ENCODE data around the gene HRNR.
"Not testable (repeated sequence)": the region's sequence is repeated elsewhere in the genome, so short reads cannot be mapped to it uniquely, and the experiment has no call there.

HRNR gene

DNA sequence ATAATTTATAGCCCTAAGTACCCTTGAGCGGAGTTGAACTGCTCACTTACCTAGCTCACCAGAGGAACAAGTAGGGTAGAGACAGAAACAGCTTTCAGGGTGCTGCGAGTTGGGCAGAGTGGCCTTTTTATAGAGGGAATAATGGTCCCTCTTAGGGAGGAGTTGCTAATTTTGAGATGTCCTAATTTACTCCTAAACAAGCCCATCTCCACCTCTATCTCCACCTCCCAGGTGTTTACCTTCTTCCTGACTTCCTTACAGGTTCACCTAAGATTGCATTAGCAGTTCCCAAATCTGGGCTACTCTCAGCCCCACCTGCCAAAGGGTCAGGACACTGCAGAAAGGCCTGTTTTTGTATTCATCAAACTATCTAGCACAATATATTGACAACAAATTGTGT, at the start of gene HRNR:
Gene HRNR, minus strand, starts transcription at position 101 of the 400 bp plus-strand sequence. CDS start 940 bp downstream, outside the sequence.
- DNase-seq = no peak

DNA sequence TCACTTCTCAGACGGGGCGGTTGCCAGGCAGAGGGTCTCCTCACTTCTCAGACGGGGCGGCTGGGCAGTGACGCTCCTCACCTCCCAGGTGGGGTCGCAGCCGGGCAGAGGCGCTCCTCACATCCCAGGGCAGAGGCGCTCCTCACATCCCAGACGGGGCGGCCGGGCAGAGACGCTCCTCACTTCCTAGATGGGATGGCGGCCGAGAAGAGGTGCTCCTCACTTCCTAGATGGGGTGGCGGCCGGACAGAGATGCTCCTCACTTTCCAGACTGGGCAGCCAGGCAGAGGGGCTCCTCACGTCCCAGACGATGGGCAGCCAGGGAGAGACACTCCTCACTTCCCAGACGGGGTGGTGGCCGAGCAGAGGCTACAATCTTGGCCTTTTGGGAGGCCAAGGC, 32.4 kb upstream of the HRNR start:
- not testable (repeated sequence) for DNase-seq

DNA sequence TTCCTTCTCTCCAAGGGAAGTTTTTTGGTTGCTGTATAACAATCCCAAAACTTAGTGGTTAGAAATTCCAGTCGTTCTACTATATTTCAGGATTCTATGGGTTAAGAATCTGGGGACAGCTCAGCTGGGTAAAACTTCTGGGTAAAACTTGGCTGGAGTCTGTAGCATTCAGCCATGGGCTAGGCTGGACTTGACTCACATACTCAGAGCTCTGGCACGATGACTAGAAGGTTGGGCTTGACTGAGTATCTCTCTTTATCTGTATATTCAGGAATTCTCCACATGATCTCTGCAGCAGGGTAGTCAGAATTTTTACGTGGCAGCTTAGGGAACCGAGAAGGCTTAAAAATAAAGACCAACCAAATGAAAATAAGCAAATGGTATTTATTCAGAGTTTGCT, 28.2 kb upstream of the HRNR start:
- no peak for DNase-seq

DNA sequence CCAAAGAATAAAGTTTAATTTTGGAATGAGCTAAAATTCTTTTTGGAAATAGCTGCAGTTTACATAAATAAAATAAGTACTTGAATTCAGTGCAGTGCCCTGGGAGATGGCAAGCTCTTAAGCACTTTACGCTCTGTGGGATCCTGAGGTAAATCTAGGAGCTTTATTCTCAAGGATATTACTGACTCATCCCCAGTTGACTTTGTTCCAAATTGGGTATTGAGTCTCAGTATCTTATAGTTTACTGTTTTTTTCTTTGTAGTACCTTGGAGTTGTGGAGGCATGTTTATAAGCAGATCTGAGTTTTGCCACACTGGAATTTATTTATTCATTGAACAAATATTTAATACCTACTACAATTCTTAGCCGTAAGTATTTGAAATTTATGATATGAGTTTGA, 27.4 kb upstream of the HRNR start:
- no peak for DNase-seq

DNA sequence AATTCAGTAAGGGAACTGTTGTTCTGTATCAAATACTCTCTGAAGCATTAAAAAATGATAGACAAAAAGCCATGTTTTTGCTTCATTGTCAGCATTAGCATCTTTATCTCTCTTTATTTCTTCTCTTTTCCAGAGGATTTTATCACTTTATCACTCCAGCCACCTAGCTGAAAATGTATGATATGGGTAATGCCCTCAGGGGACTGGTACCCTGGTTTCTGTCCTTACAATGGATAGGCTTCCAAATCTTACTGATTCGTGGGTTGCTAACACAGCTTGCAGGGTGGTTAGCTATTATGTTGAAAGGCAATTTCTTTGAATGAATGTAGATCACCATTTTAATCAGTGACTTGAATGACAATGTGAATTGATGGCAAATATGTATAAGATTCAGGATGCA, 23.3 kb upstream of the HRNR start:
- DNase-seq = no peak

DNA sequence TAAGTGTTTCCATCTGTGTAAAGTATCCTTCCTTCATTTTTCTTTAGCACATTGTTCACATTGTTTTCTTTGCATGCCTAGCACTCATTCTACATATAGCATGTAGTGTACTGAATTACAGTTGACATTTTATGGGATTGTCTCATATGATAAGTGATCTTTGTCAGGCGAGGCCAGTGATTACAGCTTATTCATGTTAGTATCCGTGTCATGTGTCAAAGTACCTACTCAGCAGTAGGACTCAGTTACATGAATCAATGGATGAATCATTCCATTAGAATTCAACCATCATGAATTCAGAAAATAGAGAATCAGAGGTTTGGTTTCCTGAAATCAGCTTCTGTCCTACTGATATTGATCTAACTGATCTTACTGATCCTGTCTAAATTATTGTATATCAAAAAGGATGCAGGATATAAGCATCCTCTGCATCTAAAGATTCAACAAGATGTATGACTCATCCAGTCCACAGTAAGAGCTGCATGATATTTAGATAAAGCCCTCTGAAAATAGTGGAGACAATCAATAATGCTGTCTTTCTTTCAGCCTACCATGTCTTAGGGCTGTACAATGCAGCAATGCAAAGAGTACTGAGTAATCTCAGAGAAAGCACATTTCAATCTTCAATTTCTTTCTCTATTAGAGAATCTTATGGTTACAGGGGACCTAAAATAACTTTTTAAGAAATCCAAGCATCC, 20.7 kb upstream of the HRNR start:
- DNase-seq = no peak

DNA sequence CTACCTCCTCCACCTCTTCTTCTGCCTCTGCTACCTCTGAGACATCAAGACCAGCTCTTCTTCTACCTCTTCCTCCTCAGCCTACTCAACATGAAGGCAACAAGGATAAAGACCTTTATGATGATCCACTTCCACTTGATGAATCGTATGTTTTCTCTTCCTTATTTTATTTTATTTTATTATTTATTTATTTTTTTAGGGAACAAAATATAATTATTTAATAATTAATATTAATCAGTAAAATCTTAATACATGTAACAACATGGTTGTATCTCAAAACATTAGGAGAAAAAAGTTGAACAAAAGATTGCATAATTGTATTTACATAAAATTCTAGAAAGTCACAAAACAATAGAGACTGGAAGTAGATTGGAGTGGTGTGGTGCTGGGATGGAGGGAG, 13.1 kb upstream of the HRNR start:
- no peak for DNase-seq

DNA sequence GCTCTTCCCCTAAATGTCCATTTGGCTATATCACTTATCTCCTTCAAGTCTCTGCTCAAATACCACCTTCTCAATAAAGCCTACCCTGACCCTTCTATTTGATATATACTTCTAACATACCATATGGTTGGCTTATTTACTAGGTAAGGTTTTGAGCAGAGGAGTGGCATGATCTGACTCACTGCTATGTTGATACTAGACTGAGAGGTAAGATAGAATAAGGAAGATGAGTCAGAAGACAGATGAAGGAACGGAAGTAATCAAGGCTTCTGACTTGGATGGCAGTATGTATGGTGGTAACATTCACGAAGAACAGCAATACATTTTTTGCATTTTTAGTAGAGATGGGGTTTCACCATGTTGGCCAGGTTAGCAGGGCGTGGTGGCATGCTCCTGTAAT, 4.8 kb upstream of the HRNR start:
- no peak for DNase-seq

DNA sequence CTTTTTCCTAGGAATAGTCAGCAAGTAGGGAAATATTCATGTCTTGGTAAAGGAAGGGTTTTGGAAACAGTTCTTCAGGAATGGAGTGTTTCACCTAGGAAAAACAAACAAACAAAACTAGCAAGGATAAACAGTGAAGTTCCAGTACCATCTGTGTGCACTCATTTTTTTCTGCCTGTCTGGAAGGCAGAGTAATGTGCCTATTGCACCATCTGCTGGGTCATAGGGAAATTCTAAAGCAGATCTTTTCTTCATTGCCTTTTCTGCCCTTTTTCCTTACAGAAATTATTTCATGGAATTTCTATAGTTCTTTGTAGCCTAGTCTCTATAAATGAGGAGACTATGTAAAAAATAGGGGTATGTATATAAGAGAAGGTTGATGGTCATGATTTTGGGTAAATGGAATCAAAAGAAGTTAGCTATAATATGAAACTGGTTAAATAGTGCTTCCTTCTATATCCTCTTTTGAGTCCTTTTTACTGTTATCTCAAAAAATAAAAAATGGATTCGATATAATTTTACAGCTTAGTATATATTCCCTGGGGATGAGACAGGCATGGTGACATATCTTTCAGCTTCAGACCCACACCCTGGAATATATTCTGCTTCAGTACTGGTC, 3.4 kb upstream of the HRNR start:
- no peak for DNase-seq

DNA sequence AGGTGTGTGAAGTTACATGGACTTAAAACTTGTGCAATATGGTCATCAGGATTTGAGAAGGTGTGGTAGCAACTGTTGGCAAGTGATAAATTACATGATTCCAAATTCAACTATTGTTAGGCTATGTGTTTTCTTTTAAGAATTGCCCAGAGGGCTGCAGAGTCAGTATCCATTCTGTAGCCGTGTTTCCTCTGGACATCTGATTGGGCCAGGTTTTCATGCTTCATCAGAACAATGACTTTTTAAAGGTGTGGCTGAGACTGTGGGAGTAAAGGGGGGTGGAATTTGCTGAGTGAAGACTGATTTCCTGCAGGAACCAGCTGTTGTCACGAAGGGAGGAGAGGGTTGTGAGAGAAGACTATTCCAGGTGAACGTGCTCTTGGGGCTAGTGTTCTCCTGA, 1.7 kb upstream of the HRNR start:
- no peak for DNase-seq

DNA sequence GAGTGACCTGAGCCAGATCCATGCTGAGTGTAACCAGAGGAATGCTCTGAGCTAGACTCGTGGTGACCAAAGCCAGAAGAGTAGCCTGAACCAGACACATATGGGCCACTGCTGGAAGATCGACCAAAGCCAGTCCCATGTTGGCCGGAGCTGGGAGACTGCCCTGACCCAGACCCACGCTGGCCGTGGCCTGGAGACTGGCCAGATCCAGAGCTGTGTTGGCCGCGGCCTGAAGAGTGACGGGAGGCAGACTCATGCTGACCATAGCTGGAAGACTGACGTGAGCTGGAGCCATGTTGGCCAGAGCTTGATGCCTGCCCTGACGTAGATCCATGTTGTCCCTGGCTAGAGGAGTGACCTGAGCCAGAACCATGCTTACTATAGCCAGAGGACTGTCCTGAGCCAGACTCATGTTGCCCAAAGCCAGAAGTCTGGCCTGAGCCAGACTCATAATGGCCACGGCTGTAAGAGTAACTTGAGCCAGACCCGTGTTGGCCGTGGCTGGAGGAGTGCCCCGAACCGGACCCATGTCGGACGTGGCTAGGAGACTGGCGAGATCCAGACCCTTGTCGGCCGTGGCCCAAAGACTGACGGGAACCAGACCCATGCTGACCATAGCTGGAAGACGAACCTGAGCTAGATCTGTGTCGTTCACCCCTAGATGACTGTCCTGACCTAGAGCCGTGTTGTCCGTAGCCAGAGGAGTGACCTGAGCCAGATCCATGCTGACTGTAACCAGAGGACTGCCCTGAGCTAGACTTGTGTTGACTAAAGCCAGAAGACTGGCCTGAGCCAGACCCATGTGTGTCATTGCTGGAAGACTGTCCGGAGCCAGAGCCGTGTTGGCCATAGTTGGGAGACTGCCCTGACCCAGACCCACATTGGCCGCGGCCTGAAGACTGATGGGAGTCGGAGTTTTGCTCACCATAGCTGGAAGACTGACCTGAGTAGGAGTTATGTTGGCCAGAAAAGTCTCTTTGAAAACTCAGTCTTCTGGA, 3.5 kb downstream of the HRNR start:
- no peak for DNase-seq

DNA sequence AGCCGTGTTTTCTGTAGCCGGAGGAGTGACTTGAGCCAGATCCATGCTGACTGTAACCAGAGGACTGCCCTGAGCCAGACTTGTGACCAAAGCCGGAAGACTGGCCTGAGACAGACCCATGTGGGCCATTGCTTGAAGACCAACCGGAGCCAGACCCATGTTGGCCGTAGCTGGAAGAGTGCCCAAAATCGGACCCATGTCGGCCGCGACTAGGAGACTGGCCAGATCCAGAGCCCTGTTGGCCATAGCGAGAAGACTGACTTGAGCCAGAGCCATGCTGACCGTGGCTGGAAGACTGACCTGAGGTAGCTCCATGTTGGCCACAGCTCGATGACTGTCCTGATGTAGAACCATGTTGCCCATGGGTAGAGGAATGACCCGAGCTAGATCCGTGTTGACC, 4.6 kb downstream of the HRNR start:
- DNase-seq = not testable (repeated sequence)

DNA sequence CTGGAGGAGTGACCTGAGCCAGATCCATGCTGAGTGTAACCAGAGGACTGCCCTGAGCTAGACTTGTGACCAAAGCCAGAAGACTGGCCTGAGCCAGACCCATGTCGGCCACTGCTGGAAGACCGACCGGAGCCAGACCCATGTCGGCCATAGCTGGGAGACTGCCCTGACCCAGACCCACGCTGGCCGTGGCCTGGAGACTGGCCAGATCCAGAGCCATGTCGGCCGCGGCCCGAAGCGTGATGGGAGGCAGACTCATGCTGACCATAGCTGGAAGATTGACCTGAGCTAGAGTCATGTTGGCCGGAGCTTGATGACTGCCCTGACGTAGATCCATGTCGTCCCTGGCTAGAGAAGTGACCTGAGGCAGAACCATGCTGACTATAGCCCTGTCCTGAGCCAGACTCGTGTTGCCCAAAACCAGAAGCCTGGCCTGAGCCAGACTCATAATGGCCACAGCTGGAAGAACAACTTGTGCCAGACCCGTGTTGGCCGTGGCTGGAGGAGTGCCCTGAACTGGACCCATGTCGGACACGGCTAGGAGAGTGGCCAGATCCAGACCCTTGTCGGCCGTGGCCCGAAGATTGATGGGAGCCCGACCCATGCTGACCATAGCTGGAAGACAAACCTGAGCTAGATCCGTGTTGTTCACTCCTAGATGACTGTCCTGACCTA, 5.1 kb downstream of the HRNR start:
- no peak for DNase-seq

DNA sequence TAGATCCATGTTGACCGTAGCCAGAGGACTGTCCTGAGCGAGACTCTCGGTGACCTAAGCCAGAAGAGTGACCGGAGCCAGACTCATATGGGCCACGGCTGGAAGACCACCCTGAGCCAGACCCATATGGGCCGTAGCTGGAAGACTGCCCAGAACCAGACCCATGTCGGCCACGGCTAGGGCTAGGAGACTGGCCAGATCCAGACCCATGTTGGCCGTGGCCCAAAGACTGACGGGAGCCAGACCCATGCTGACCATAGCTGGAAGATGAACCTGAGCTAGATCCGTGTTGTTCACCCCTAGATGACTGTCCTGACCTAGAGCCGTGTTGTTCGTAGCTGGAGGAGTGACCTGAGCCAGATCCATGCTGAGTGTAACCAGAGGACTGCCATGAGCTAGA, 8.4 kb downstream of the HRNR start:
- not testable (repeated sequence) for DNase-seq

DNA sequence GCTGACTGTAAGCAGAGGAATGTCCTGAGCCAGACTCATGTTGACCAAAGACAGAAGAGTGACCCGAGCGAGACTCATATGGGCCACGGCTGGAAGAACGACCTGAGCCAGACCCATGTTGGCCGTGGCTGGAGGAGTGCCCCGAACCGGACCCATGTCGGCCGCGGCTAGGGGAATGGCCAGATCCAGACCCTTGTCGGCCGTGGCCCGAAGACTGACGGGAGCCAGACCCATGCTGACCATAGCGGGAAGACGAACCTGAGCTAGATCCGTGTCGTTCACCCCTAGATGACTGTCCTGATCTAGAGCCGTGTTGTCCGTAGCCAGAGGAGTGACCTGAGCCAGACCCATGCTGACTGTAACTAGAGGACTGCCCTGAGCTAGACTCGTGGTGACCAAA, 9.1 kb downstream of the HRNR start:
- not testable (repeated sequence) for DNase-seq

DNA sequence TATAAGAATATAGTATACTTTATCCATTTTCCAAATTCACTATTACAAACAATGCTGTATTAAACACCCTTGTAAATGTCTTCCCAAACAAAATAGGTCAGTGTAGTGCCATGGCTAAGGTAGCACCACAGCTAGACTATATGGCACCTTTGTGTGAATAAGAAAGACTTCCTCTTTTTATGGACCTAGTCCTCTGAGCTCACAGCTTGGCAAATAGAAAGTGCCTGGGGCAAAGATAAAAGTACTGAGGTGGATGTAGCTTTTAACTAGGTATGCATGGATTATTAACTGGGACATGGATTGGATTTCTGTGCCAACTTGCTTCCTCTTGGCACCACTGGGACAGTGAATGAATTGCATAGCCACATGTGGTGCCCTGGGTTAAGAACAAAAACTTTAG, 25.0 kb downstream of the HRNR start:
- no peak for DNase-seq

DNA sequence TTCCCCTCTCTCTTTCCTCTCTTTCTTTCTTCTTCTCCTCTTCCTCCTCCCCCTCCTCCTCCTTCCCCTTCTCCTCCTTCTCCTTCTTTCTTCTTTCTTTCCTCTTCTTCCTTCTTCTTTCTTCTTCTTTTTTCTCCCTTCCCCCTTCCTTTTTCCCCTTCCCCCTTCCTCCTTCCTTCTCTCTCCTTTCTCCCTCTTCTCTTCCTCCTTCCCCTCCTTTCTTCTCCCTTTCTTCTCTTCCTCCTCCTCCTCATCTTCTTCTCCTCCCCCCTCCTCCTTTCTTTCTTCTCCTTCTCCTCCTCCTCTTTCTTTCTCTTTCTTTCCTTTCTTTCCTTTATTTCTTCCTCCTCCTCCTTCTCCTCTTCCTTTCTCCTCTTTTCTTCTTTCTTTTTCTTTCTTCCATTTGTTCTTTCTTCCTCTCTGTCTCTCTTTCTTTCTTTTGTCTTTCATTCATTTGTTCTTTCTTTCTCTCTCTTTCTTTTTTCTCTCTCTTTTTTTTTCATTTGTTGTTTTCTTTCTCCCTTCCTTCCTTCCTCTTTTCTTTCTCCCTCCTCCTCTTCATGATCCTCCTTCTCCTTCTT, 26.5 kb downstream of the HRNR start:
- no peak for DNase-seq

DNA sequence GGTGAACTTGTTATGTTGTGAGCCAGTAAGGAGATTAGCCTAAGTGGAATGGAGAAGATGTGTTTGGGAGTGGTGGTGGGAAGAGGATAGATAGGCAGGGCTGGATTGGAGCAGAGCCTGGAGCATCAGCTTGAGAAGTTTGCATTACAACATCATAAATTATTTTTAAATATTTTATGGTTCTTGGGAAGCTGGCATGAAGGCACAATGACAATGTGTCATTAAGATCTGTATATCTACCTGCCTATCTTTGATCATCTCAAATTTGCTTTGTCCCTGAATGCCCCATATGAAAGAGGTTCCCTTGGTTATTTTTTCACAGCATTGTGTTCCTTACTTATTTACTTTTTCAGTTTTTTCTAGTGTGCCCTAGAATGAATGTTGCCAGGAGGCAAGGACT, 32.3 kb downstream of the HRNR start:
- DNase-seq = no peak

DNA sequence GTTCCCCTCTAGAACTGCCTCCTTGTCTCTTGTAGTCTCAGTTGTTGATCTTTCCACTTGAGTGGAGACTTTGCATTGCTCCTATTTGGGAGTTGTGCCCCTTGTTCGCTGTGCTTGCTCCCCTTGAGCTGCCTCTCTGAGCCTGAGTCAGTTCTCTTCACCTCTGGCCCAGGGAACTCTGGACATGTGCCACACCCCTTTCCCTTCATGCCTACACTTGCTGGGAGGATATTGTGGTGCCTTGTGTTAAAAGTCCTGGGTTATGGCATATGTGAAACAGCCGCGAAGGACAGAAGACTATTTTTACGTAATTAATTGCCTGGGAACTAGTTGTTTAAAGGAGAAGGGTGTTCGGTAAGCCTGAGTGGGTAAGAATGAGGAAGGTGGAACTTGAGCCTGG, 32.7 kb downstream of the HRNR start:
- DNase-seq = no peak

DNA sequence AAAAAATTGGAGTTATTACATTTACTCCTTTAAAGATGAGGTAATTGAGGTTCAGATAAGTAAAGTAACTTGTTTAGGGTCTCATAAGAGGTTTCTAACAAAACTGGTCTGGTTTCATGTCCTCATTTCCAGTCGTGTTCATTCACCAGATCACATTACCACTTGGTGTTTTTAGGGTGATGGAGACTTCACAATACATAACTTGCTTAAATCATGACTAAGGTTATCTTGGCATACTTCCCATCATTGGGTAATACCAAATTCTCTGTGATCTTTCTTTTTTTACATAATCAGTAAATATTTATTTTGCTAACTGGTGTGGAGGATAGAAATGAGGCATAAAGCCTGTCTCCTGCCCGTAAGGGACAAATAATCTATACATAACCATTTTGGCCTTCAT, 33.4 kb downstream of the HRNR start:
- DNase-seq = no peak

DNA sequence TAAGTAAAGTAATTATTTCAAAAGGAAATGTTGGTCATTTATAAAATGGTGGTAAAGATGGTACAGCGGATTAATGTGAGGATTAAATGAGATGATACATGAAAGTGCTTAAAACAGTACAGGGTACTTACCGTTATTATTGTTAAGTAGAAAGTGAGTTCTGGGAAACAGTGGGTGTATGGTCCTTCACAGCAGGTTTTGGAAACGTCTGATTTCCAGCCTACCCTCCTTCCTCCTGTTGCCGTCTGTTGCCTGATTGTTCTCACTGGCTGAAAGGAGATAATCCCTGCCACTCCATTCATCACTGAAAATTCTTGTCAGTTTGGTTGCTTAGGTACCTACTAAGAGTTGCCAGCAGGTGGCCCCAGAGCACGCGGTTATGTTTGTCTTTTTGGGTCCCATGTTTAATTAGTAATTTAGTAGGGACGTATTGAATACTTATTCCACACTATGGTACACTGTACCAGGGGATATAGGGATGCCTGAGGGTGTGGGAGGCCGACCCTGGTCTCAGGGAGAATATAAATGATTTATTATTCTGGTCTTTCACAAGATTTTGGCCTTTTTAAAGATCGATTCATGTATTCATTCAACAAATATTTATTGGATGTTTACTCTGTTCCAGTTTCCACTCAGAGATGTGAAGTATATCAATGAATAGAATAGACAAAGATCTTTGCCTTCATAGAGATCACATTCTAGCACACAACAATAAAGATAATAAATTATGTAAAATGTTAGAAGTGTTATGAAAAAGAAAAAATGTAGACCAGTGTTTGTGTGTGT, 34.1 kb downstream of the HRNR start:
- peak; percentile 48 for DNase-seq
